ENCODE measurements around the gene FANCC. TPM values are rescaled to one million over a fixed set of nuclear protein-coding genes. Genes with fewer than 3 reads are reported as not detected.

Gene FANCC
- total and polyA plus RNA-seq, 2 experiments from 2014 or later = 11.9 to 14.0 TPM

DNA sequence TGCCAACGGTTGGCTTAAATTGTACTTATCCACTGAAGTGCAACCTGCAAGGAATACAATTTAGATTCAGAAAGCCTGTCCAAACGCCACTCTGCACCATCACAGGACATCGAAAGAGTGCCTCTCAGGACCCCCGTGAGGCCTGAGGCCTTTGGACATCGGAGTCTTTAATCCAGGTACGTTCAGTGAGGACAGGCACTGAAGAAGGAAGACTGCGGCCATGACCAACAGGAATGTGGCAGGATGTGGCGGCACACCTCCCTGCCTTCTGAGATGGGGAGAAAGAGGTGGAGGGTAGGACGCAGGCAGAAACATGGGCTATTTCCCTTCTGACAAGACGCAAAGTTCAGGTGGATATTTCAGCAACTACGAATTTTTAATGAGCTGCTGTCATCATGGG lies 205.8 kb downstream of the FANCC start:
- no peaks in the 10 kb centered on the region for H3K9me3 ChIP-seq (ENCODE audit: low read depth)
- no peak overlapping the region for H3K4me3 ChIP-seq
- TF ChIP-seq, protein P1, sequence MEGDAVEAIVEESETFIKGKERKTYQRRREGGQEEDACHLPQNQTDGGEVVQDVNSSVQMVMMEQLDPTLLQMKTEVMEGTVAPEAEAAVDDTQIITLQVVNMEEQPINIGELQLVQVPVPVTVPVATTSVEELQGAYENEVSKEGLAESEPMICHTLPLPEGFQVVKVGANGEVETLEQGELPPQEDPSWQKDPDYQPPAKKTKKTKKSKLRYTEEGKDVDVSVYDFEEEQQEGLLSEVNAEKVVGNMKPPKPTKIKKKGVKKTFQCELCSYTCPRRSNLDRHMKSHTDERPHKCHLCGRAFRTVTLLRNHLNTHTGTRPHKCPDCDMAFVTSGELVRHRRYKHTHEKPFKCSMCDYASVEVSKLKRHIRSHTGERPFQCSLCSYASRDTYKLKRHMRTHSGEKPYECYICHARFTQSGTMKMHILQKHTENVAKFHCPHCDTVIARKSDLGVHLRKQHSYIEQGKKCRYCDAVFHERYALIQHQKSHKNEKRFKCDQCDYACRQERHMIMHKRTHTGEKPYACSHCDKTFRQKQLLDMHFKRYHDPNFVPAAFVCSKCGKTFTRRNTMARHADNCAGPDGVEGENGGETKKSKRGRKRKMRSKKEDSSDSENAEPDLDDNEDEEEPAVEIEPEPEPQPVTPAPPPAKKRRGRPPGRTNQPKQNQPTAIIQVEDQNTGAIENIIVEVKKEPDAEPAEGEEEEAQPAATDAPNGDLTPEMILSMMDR (IDR thresholded peaks at IDR 0.05; ENCODE audit: low read depth, low read length) = no peak
- no peaks in the 10 kb centered on the region for H3K27me3 ChIP-seq
- peaks cover 8% of the 10 kb centered on the region for H3K36me3 ChIP-seq
- no peak for DNase-seq (ENCODE audit: low read depth in 1 of 2, low spot score in 1 of 2)
- H3K27ac ChIP-seq = no peak overlapping the region
- no peaks in the 10 kb centered on the region for H3K4me1 ChIP-seq (ENCODE audit: low read depth)

DNA sequence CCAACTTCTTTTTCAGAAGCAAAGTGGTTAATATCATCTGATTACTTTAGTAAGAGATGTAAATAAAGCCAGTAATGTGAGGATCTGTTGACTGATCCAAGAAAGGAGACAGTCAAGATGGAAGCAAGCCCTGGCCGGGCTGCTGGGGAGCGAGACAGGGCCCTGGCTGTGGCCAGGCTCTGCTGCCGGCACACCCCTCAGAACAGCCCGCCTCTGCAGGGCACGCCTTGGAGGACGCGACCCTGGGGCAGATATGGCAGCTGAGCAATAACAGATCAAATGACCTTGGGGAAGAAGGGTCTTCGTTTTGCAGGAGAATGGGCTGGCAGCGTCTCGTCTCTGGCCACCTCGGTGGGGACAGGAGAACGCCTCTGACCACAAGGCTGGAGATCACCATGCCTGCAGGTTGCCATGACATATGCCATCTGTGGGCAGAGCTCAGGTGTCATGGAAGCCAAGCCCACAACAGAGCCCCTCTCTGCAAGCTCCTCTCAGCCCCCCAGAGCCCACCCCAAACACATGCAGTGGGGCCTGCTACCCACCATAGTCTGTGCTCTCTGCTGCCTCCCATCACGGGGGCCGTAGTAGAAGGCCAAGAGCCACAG lies 206.5 kb downstream of the FANCC start:
- TF ChIP-seq, protein P1 (IDR thresholded peaks at IDR 0.05; ENCODE audit: low read depth, low read length) = no peak
- H3K36me3 ChIP-seq = peaks cover 8% of the 10 kb centered on the region

DNA sequence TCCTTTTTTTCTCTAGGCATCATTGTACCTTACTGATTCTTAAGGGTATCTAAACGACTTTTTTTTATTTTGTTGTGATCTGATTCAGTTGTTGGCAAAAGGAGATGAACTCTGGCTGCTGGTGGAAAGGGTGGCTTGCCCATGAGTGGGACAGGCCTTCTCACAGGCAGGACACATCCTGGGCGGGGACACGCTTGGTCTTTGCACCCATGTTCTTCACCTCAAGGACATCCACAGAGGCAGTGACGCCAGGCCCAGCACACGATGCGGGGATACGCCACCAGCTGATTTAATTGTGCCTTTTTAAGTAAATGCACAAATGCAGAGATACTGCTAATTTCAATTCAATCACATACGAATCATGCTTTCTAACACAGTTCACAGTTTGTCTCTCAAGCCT lies 208.1 kb downstream of the FANCC start:
- H3K27ac ChIP-seq = no peak overlapping the region
- TF ChIP-seq, protein P1 (IDR thresholded peaks at IDR 0.05; ENCODE audit: low read depth, low read length) = no peak
- H3K27me3 ChIP-seq = no peaks in the 10 kb centered on the region
- peaks cover 8% of the 10 kb centered on the region for H3K36me3 ChIP-seq
- DNase-seq (ENCODE audit: low read depth in 1 of 2, low spot score in 1 of 2) = no peak
- H3K9me3 ChIP-seq (ENCODE audit: low read depth) = no peaks in the 10 kb centered on the region
- no peaks in the 10 kb centered on the region for H3K4me1 ChIP-seq (ENCODE audit: low read depth)
- H3K4me3 ChIP-seq = no peak overlapping the region

More for the DNA sequence above, 206.5 kb downstream of the FANCC start:
- DNase-seq (ENCODE audit: low read depth in 1 of 2, low spot score in 1 of 2) = no peak
- Histone ChIP-seq H3K27ac (no peak overlapping the region), H3K27me3 (no peaks in the 10 kb centered on the region), H3K9me3 (ENCODE audit: low read depth) (no peaks in the 10 kb centered on the region), H3K4me1 (ENCODE audit: low read depth) (no peaks in the 10 kb centered on the region), H3K4me3 (no peak overlapping the region)

GRCh38 chr9:95108777-95109176 lies 208.7 kb downstream of the FANCC start:
- Histone ChIP-seq H3K27ac (no peak overlapping the region), H3K9me3 (ENCODE audit: low read depth) (no peaks in the 10 kb centered on the region), H3K36me3 (peaks cover 8% of the 10 kb centered on the region), H3K27me3 (no peaks in the 10 kb centered on the region), H3K4me1 (ENCODE audit: low read depth) (no peaks in the 10 kb centered on the region), H3K4me3 (no peak overlapping the region)
- no peak for DNase-seq (ENCODE audit: low read depth in 1 of 2, low spot score in 1 of 2)
- TF ChIP-seq, protein P1 (IDR thresholded peaks at IDR 0.05; ENCODE audit: low read depth, low read length) = no peak

DNA sequence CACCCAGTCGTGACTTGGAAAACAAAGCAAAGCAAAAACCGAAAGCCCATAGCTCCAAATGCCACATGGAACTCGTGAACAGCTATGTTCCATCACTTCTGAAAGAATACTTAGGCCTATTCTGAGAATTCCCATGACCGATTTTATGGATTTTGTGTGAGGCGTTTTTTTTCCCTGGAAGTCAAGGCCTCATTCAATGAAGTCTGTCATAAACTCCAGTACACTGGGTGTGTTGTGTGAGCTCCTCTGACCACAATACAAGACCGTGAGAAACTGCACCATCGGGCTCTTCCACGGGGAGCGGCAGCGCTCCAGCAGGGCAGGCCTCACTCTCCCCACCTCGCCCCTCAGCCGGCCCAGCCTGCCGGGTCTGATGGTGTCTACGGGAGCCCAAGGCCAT lies 209.5 kb downstream of the FANCC start:
- Histone ChIP-seq H3K27me3 (no peaks in the 10 kb centered on the region), H3K9me3 (ENCODE audit: low read depth) (no peaks in the 10 kb centered on the region), H3K27ac (no peak overlapping the region), H3K4me1 (ENCODE audit: low read depth) (no peaks in the 10 kb centered on the region), H3K36me3 (peaks cover 8% of the 10 kb centered on the region), H3K4me3 (no peak overlapping the region)
- TF ChIP-seq, protein P1 (IDR thresholded peaks at IDR 0.05; ENCODE audit: low read depth, low read length) = no peak
- DNase-seq (ENCODE audit: low read depth in 1 of 2, low spot score in 1 of 2) = no peak
